HG03196 (cell line): ENCODE data around the gene STK39.

ENCODE experiments used
- ATAC-seq: cut with Tn5 transposase; IDR thresholded peaks from one replicate; pipeline ENCODE4 v1.9.1; 2021; ENCODE audit not compliant: unreplicated experiment

The STK39 gene

GRCh38 chr2:168165985-168166901 is 81.2 kb downstream of the STK39 start:
- no peak for ATAC-seq

- ATAC-seq = no peak
These were observed 82.0 kb downstream of the STK39 start for GRCh38 chr2:168165397-168165796.

GRCh38 chr2:168160897-168161296 is 86.5 kb downstream of the STK39 start:
- no peak for ATAC-seq

GRCh38 chr2:168159754-168160585 is 87.4 kb downstream of the STK39 start:
- ATAC-seq = no peak

GRCh38 chr2:168158586-168158985 is 88.8 kb downstream of the STK39 start:
- ATAC-seq = no peak

- ATAC-seq = no peak
These were observed 89.5 kb downstream of the STK39 start for GRCh38 chr2:168157926-168158325.

- ATAC-seq = no peak
These were observed 90.3 kb downstream of the STK39 start for GRCh38 chr2:168157070-168157469.

GRCh38 chr2:168156661-168157060 is 90.7 kb downstream of the STK39 start:
- no peak for ATAC-seq

GRCh38 chr2:168155680-168156079 is 91.7 kb downstream of the STK39 start:
- ATAC-seq = no peak

GRCh38 chr2:168155046-168155445 is 92.3 kb downstream of the STK39 start:
- no peak for ATAC-seq

GRCh38 chr2:168152902-168153530 is 94.4 kb downstream of the STK39 start:
- ATAC-seq = no peak

- ATAC-seq = no peak
These were observed 97.4 kb downstream of the STK39 start for GRCh38 chr2:168149986-168150385.

- no peak for ATAC-seq
These were observed 98.0 kb downstream of the STK39 start for GRCh38 chr2:168149150-168149974.

GRCh38 chr2:168147830-168148794 is 99.3 kb downstream of the STK39 start:
- no peak for ATAC-seq

- no peak for ATAC-seq
These were observed 100.2 kb downstream of the STK39 start for GRCh38 chr2:168146892-168147810.

- no peak for ATAC-seq
These were observed 101.7 kb downstream of the STK39 start for GRCh38 chr2:168145426-168146310.

GRCh38 chr2:168145011-168145410 is 102.4 kb downstream of the STK39 start:
- ATAC-seq = no peak
